Hematopoietic multipotent progenitor cell (in vitro differentiated cells): ENCODE measurements around the gene MGAT5B. TPM values are rescaled to one million over a fixed set of nuclear protein-coding genes. Genes with fewer than 3 reads are reported as not detected.

Experiments
- DNase-seq, 3 donors: peaks; one replicate each; pipeline ENCODE4 v3.0.0-alpha.2; 2011 to 2015; ENCODE audit warnings: low read depth in 2 of 3, low spot score in 2 of 3
- total RNA-seq: library from RNA; depleted of rRNA; stranded (reverse); fragments of >200 nt; gene quantifications from one replicate; pipeline ENCODE4 v1.2.3, GENCODE V29; 2012

MGAT5B gene
- total RNA-seq, 1 donor = 0.27 TPM

GRCh38 chr17:76877437-76877836 is 9.2 kb downstream of the MGAT5B start:
- no peak for DNase-seq

GRCh38 chr17:76878568-76878967 is 10.4 kb downstream of the MGAT5B start:
- DNase-seq = no peak

GRCh38 chr17:76879254-76879653 is 11.1 kb downstream of the MGAT5B start:
- DNase-seq = no peak

GRCh38 chr17:76879691-76880090 is 11.5 kb downstream of the MGAT5B start:
- DNase-seq = no peak

- DNase-seq = no peak
Measured at GRCh38 chr17:76880268-76880667, 12.1 kb downstream of the MGAT5B start.

- no peak for DNase-seq
Measured at GRCh38 chr17:76880971-76881370, 12.8 kb downstream of the MGAT5B start.

- no peak for DNase-seq
Measured at GRCh38 chr17:76881408-76881807, 13.2 kb downstream of the MGAT5B start.

- no peak for DNase-seq
Measured at GRCh38 chr17:76881966-76882365, 13.8 kb downstream of the MGAT5B start.

GRCh38 chr17:76883744-76884525 is 15.7 kb downstream of the MGAT5B start:
- DNase-seq = no peak

GRCh38 chr17:76884995-76885893 is 17.0 kb downstream of the MGAT5B start:
- no peak for DNase-seq

- DNase-seq = no peak
Measured at GRCh38 chr17:76885894-76886290, 17.7 kb downstream of the MGAT5B start.

GRCh38 chr17:76886395-76886794 is 18.2 kb downstream of the MGAT5B start:
- DNase-seq = no peak

- no peak for DNase-seq
Measured at GRCh38 chr17:76887802-76888201, 19.6 kb downstream of the MGAT5B start.

GRCh38 chr17:76888661-76889060 is 20.5 kb downstream of the MGAT5B start:
- no peak for DNase-seq

GRCh38 chr17:76889323-76889722 is 21.1 kb downstream of the MGAT5B start:
- no peak for DNase-seq

GRCh38 chr17:76892329-76892728 is 24.1 kb downstream of the MGAT5B start:
- no peak for DNase-seq

GRCh38 chr17:76893623-76894334 is 25.6 kb downstream of the MGAT5B start:
- no peak for DNase-seq

GRCh38 chr17:76894842-76895241 is 26.6 kb downstream of the MGAT5B start:
- DNase-seq = no peak

GRCh38 chr17:76897023-76897422 is 28.8 kb downstream of the MGAT5B start:
- DNase-seq = no peak

- no peak for DNase-seq
Measured at GRCh38 chr17:76899414-76899813, 31.2 kb downstream of the MGAT5B start.

GRCh38 chr17:76900723-76901122 is 32.5 kb downstream of the MGAT5B start:
- no peak for DNase-seq
